ENCODE results near the gene CCDC28A. TPM values are rescaled to one million over a fixed set of nuclear protein-coding genes. Genes with fewer than 3 reads are reported as not detected.
A peak's percentile ranks its signal among the peaks of the same experiment; 100 is the strongest.

CCDC28A gene
- total RNA-seq, 1 donor from 2014 or later: 19.3 TPM

DNA sequence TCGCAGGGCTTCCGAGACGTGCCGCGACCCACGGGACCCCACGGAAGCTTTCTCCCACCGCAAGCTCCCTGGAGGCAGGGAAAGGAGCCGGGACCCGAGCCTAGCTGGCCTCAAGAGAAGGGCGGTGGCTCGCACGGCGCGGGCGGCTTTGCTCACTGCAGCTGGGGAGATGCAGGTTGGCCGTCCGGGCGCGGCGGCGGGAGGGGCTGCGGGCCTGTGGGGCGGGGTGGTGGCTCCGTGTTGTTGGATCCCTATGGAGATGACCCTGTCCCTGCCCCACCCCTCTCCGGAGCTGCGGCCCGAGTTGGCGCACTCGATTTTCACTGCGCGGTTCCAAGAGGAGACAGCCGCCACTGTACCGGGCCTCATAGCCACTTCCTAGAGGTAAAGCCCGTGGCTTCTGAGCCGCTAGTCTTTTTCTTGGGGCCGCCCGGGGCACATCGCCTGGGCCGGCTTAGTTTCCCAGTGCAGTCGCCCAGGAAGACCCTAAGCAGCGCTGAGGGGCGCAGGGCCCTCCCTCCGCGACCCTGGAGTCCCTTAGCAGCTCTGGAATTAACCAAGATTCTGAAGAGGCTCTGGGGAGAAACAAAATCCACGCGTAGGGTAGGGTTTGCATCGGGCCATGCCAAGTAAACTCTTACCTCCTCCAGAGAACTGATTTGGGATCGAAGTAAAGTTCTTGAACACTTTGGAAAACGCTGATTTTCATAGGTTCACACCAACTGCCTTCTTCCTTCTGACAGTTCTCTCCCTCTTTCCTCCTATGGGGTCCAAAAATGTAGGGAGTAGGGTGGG is 22.4 kb downstream of the CCDC28A start, which contains the start of gene ECT2L:
TSS of gene ECT2L (plus strand) at position 279 of the 795 bp plus-strand sequence. CDS start 17,188 bp downstream, outside the sequence.
- Histone ChIP-seq H3K27ac (peak within 1 kb of the TSS; percentile 20), H3K4me3 (peak within 1 kb of the TSS; percentile 34), H3K27me3 (no peaks in the 10 kb centered on the region), H3K9me3 (no peaks in the 10 kb centered on the region), H3K4me1 (no peaks in the 10 kb centered on the region), H3K36me3 (peaks cover 13% of the 10 kb centered on the region)
- DNase-seq (peak; percentile 73), ATAC-seq (peak; percentile 92)
- intact Hi-C loops (cut with DNase I): no loop called here
- no peak for TF ChIP-seq CTCF (IDR thresholded peaks at IDR 0.05)

GRCh38 chr6:138796771-138797170 is 23.2 kb downstream of the CCDC28A start:
- no peaks in the 10 kb centered on the region for H3K4me1 ChIP-seq
- intact Hi-C loops (cut with DNase I): no loop called here
- TF ChIP-seq CTCF (IDR thresholded peaks at IDR 0.05): no peak
- peak overlapping the region; percentile 34 for H3K4me3 ChIP-seq
- H3K27ac ChIP-seq: no peak overlapping the region
- H3K27me3 ChIP-seq: no peaks in the 10 kb centered on the region
- H3K9me3 ChIP-seq: no peaks in the 10 kb centered on the region
- peaks cover 6% of the 10 kb centered on the region for H3K36me3 ChIP-seq
- ATAC-seq: no peak
- no peak for DNase-seq

- Histone ChIP-seq H3K4me3 (no peak overlapping the region), H3K36me3 (no peaks in the 10 kb centered on the region), H3K9me3 (no peaks in the 10 kb centered on the region), H3K27ac (no peak overlapping the region), H3K27me3 (no peaks in the 10 kb centered on the region), H3K4me1 (no peaks in the 10 kb centered on the region)
- DNase-seq (no peak), ATAC-seq (no peak)
- TF ChIP-seq CTCF (IDR thresholded peaks at IDR 0.05): no peak
- intact Hi-C loops (cut with DNase I): no loop called here
Observed at GRCh38 chr6:138797806-138798446, 24.4 kb downstream of the CCDC28A start.

DNA sequence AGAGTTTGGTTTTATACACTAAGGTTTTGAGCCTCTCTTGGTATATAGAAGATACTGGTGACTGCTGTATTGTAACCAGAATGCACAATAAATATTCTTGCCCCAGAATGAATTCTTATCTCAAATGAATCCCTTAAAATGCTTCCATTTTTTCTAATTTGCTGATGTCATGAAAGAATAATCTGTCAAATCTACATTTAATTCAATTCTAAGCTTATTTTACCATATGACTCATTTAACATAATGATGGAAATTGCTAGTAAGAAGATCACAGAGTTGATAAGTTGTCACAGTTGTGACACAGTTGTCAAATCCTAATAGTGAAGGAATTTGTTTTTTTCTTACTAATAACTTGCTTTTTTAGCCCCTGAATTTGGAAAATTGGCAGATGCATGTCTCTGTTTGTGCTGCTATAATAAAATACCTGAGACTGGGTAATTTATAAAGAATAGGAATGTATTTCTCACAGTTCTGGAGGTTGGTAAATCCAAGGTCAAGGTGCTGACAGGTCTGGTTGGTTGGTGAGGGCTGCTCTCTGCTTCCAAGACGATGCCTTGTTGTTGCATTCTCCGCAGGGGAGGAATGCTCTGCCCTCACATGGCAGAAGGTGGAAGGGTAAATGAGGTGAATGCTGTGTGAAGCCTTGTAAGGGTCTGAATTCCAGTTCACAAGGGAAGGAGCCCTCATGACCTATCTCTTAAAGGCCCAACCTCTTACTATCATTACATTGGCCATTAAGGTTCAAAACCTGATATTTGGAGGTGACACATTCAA is 27.0 kb downstream of the CCDC28A start:
- no peak for ATAC-seq
- no peak for TF ChIP-seq CTCF (IDR thresholded peaks at IDR 0.05)
- H3K27me3 ChIP-seq: no peaks in the 10 kb centered on the region
- no peaks in the 10 kb centered on the region for H3K4me1 ChIP-seq
- H3K27ac ChIP-seq: no peak overlapping the region
- H3K9me3 ChIP-seq: no peaks in the 10 kb centered on the region
- no peak for DNase-seq
- intact Hi-C loops (cut with DNase I): no loop called here
- H3K36me3 ChIP-seq: no peaks in the 10 kb centered on the region
- H3K4me3 ChIP-seq: no peak overlapping the region

DNA sequence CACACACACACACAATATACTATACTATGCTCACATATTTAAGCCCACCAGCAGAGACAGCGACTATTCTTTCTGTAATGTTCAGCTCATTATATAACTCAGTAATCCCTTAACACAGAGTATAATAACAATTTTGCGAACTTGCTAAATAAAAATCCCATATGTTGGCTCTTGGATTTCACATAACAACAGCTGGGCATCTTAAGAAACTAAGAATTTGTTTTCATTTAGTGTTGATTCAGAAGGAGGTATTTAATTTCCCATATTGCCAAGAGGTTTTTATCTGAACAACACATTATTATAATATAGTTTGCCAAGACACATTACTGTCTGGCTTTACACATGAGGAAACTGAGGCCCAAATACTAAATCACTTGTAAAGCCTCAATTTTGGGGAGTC is 29.8 kb downstream of the CCDC28A start:
- DNase-seq (no peak), ATAC-seq (no peak)
- Histone ChIP-seq H3K4me1 (no peaks in the 10 kb centered on the region), H3K36me3 (no peaks in the 10 kb centered on the region), H3K4me3 (no peak overlapping the region), H3K27me3 (no peaks in the 10 kb centered on the region), H3K9me3 (no peaks in the 10 kb centered on the region), H3K27ac (no peak overlapping the region)
- intact Hi-C loops (cut with DNase I): no loop called here
- TF ChIP-seq CTCF (IDR thresholded peaks at IDR 0.05): no peak

Measured in upper lobe of right lung (tissue), 1 donor.